Astrocyte (in vitro differentiated cells and primary cell): ENCODE results near the gene PYM1. TPM values are rescaled to one million over a fixed set of nuclear protein-coding genes. Genes with fewer than 3 reads are reported as not detected.

Source experiments
- DNase-seq: peaks from one replicate; pipeline ENCODE4 v3.0.0-alpha.2; 2010; ENCODE audit warnings: low read depth
- FAIRE-seq: peaks from 2 replicates; lab custom pipeline; 2011; peaks lifted over from hg19 to GRCh38; lab: Jason Lieb, UNC
- H2AFZ ChIP-seq: 2 replicates; pipeline ENCODE4 v1.6.0; 2012; ENCODE audit warnings: low read depth, low read length, inconsistent platforms
- H3K27ac ChIP-seq: 2 replicates; pipeline ENCODE4 v1.5.1; 2011; ENCODE audit warnings: low read depth, low read length, inconsistent platforms
- H3K27me3 ChIP-seq: 2 replicates; pipeline ENCODE4 v1.6.0; 2011; ENCODE audit warnings: low read length, inconsistent platforms; ENCODE audit not compliant: insufficient read depth
- H3K36me3 ChIP-seq: 2 replicates; pipeline ENCODE4 v1.5.1; 2011; ENCODE audit warnings: low read length, inconsistent platforms; ENCODE audit not compliant: insufficient read depth
- H3K4me1 ChIP-seq: 2 replicates; pipeline ENCODE4 v1.5.1; 2011; ENCODE audit warnings: low read length, inconsistent platforms; ENCODE audit not compliant: insufficient read depth
- H3K4me2 ChIP-seq: 2 replicates; pipeline ENCODE4 v1.6.0; 2012; ENCODE audit warnings: low read length, inconsistent platforms
- H3K4me3 ChIP-seq: 2 replicates; pipeline ENCODE4 v1.5.1; 2011; ENCODE audit warnings: low read depth, mild to moderate bottlenecking, low read length, inconsistent platforms; ENCODE audit not compliant: insufficient read depth
- H3K79me2 ChIP-seq: 2 replicates; pipeline ENCODE4 v1.6.0; 2012; ENCODE audit warnings: mild to moderate bottlenecking, low read length, inconsistent platforms; ENCODE audit not compliant: insufficient read depth
- H3K9ac ChIP-seq: 2 replicates; pipeline ENCODE4 v1.6.0; 2012; ENCODE audit warnings: mild to moderate bottlenecking, low read length, inconsistent platforms
- H3K9me3 ChIP-seq: 2 replicates; pipeline ENCODE4 v1.5.1; 2012; ENCODE audit warnings: low read depth, mild to moderate bottlenecking, low read length, inconsistent platforms; ENCODE audit not compliant: insufficient read depth
- H4K20me1 ChIP-seq: 2 replicates; pipeline ENCODE4 v1.6.0; 2012; ENCODE audit warnings: low read length, inconsistent platforms; ENCODE audit not compliant: insufficient read depth
- H3K27ac Mint-ChIP-seq: one replicate; pipeline ENCODE4 v1.8.0; 2021; ENCODE audit warnings: mild to moderate bottlenecking, mixed read lengths; ENCODE audit not compliant: unreplicated experiment
- H3K27me3 Mint-ChIP-seq: one replicate; pipeline ENCODE4 v1.8.0; 2021; ENCODE audit warnings: low read depth, mixed read lengths; ENCODE audit not compliant: unreplicated experiment
- H3K36me3 Mint-ChIP-seq: one replicate; pipeline ENCODE4 v1.8.0; 2021; ENCODE audit warnings: low read depth, mixed read lengths; ENCODE audit not compliant: unreplicated experiment
- H3K4me1 Mint-ChIP-seq: one replicate; pipeline ENCODE4 v1.8.0; 2021; ENCODE audit warnings: low read depth, mixed read lengths; ENCODE audit not compliant: unreplicated experiment
- H3K4me3 Mint-ChIP-seq: one replicate; pipeline ENCODE4 v1.8.0; 2021; ENCODE audit warnings: mild to moderate bottlenecking, moderate library complexity, mixed read lengths; ENCODE audit not compliant: unreplicated experiment
- H3K9me3 Mint-ChIP-seq: one replicate; pipeline ENCODE4 v1.8.0; 2021; ENCODE audit warnings: mild to moderate bottlenecking, mixed read lengths; ENCODE audit not compliant: unreplicated experiment
- CTCF ChIP-seq: IDR thresholded peaks from 2 replicates; pipeline ENCODE4 v1.5.1; 2011; ENCODE audit warnings: low read depth, mild to moderate bottlenecking, inconsistent platforms, low read length, moderate library complexity; ENCODE audit not compliant: insufficient read depth
- EZH2 ChIP-seq: IDR thresholded peaks from 2 replicates; pipeline ENCODE4 v1.6.1; 2012; ENCODE audit warnings: mild to moderate bottlenecking, low read length, inconsistent platforms; ENCODE audit not compliant: insufficient read depth
- total RNA-seq: library from RNA; stranded (reverse); gene quantifications from 2 replicates; pipeline ENCODE4 v1.2.1, GENCODE V29; 2021

The PYM1 gene
- total RNA-seq, 1 donor from 2014 or later = 33.6 TPM

DNA sequence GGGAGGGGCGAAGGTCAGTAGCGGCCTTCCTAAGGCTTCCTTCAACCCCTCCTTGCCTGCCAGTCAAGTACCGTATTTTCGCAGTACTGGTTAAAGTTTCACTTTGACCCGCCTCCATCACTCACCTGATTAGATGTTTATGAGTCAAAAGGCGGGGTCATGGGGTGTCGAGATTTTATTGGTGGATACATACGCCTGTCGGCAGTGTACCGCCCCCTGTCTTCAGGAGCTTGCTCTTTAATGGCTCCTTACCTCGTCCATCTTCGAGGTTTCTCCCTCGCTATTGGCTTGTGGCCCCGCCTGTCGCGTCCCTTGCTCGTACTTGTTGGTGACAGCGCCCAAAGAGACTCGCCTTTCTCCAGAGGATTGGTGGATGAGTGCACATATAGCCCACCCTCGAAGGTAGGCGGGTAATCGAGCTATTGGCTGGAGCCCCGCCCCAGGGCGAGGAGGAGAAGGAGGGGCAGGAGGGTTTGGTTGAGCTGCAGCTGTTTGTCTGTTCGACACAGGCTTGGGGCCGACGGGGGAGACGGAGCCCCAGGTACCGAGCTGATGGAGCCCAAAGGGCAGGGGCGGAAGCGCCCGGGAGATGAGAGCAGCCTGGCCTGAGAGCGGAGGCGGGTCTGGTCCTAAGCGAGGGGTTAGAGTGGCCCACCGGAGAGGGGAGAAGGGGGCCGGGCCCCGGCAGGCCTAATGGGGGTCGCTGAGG lies 46.1 kb upstream of the PYM1 start, which contains the start of gene RAB5B:
RAB5B (plus strand) TSS at position 480 of the 709 bp plus-strand sequence. CDS start 12,883 bp downstream, outside the sequence.
- no peaks in the 10 kb centered on the region for H3K9me3 Mint-ChIP-seq
- H3K36me3 ChIP-seq = peaks cover 2% of the 10 kb centered on the region
- FAIRE-seq = peak; percentile 83
- H3K27ac ChIP-seq = peak within 1 kb of the TSS; percentile 93
- H3K9ac ChIP-seq = peak within 1 kb of the TSS; percentile 95
- H4K20me1 ChIP-seq = peaks cover 29% of the 10 kb centered on the region
- H3K4me2 ChIP-seq = peak within 1 kb of the TSS; percentile 98
- no peak within 1 kb of the TSS for H3K27ac Mint-ChIP-seq
- H2AFZ ChIP-seq = peak within 1 kb of the TSS; percentile 70
- H3K4me1 ChIP-seq = peaks cover 12% of the 10 kb centered on the region
- no peaks in the 10 kb centered on the region for H3K9me3 ChIP-seq
- H3K4me3 ChIP-seq = peak within 1 kb of the TSS; percentile 77
- H3K4me3 Mint-ChIP-seq = no peak within 1 kb of the TSS
- H3K27me3 ChIP-seq = no peaks in the 10 kb centered on the region
- TF ChIP-seq EZH2 (no peak), CTCF (no peak)
- peaks cover 46% of the 10 kb centered on the region for H3K79me2 ChIP-seq
- peak; percentile 100 for DNase-seq
- H3K27me3 Mint-ChIP-seq = no peaks in the 10 kb centered on the region
- H3K4me1 Mint-ChIP-seq = peaks cover 17% of the 10 kb centered on the region
- peaks cover 5% of the 10 kb centered on the region for H3K36me3 Mint-ChIP-seq

DNA sequence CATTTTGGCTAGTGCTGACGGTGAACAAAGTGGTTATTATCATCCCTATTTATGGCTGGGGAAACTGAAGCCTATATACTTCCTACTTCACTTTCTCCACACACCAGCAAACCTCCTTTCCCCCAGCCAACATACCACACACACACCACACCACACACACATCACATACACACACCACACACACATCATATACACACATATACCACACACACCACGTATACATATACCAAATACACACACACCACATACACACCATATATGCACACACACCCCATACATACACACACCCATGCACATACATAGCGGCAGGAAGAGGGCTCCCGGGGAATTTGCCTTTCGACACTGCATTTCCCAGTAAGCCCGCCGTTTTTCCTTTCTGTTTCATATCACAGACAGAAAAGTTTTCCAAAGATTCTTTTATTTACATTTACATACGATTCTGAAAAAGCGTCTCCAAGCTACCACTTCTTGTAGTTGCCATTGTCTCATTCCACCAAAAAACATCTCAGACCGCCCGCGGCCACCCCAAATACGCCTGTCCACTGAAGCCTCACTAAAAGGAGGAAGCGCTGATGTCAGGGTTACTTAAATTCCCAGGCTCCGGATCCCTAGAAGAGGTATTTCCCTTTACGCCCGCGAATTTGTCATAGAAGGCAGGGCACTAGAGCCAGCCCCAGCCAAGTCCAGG lies 45.4 kb upstream of the PYM1 start:
- Mint-ChIP-seq H3K4me1 (peaks cover 17% of the 10 kb centered on the region), H3K9me3 (no peaks in the 10 kb centered on the region), H3K27ac (no peak overlapping the region), H3K36me3 (peaks cover 2% of the 10 kb centered on the region), H3K4me3 (no peak overlapping the region), H3K27me3 (no peaks in the 10 kb centered on the region)
- H3K9ac ChIP-seq = peak overlapping the region; percentile 93
- H3K4me2 ChIP-seq = peak overlapping the region; percentile 98
- peaks cover 28% of the 10 kb centered on the region for H4K20me1 ChIP-seq
- H3K27me3 ChIP-seq = no peaks in the 10 kb centered on the region
- peak; percentile 60 for DNase-seq
- H3K4me1 ChIP-seq = peaks cover 12% of the 10 kb centered on the region
- peaks cover 50% of the 10 kb centered on the region for H3K79me2 ChIP-seq
- H3K27ac ChIP-seq = peak overlapping the region; percentile 93
- peak overlapping the region; percentile 74 for H3K4me3 ChIP-seq
- H3K36me3 ChIP-seq = no peaks in the 10 kb centered on the region
- TF ChIP-seq CTCF = no peak
- no peak for TF ChIP-seq EZH2
- no peaks in the 10 kb centered on the region for H3K9me3 ChIP-seq
- FAIRE-seq = peak; percentile 29
- peak overlapping the region; percentile 70 for H2AFZ ChIP-seq
